ENCODE results near the gene KIF19.
"Not testable (repeated sequence)": the region's sequence is repeated elsewhere in the genome, so short reads cannot be mapped to it uniquely, and the experiment has no call there.

Gene KIF19

DNA sequence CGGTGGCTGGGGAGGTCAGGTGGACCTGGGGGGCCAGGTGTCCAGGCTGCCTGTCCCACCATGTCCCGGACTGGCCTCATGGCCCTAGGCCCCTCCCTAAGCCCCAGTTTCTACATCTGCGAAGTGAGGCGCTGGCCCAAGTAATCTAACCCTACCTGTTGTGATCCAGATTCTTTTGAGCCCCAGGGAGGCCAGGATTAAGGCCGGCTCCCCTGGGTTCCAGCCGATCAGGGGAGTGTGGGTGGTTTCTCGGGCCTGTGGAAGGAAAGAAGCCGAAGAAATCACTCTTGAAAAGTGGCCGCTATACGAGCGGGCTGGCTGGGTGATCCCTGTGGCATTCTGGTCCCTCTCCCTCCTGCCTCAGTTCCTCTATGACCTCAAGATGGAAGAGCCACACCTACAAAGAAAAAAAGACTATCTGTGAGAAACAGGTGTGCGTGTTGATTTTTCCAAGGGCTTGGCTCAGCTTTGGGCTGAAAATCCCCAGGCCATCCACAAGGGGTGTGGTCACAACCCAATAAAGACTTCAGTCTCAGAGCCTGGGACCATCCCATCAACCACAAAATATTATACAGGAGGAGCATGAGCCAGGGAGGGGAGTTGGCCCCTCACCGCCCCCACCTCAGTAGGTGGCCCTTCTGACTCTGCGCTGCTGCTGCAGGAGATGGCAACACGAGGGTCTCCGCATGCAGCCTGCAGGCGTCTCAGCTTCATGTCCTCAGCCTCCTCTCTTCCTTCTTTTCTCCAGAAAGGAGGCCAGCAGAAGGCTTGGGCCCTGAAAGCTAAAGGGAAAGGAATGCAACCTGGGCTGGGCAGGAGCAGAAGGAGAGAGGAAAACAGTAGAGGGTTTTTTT lies 61.6 kb downstream of the KIF19 start:
- DNase-seq (ENCODE audit: low read depth in 2 of 2), result no peak

DNA sequence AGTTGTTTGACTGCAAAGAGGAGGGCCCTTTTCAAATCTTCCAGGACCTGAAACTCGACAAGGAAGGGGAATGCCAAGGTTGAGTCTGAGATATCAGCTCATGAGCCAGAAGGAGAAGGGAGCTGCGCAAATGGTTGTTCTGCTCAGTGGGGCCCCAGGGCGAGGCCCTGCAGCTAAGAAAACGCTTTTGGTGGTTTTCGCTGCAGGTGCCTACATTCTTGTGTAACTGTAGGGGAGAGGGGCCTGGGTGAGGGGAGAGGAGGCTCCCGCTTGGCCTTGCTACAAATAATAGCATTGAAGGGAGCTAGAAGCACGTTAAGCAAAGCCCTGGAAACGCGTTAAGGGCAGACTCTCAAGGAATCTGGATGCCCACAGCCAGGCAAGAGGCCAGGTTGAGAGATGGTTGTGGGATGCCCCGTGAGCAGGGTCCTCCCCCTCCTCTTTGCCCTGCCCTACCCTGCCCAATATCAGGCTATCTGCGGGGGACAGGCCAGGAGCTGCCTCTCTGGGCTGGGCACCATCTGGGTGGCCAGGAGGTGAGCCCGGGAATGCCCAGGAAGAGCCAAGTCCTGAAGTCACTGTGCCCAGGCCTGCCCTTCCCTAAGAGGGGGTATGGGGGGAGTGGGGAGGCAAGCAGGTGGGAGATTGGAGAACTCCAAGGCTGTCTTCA lies 63.2 kb downstream of the KIF19 start:
- DNase-seq (ENCODE audit: low read depth in 2 of 2), result no peak

DNA sequence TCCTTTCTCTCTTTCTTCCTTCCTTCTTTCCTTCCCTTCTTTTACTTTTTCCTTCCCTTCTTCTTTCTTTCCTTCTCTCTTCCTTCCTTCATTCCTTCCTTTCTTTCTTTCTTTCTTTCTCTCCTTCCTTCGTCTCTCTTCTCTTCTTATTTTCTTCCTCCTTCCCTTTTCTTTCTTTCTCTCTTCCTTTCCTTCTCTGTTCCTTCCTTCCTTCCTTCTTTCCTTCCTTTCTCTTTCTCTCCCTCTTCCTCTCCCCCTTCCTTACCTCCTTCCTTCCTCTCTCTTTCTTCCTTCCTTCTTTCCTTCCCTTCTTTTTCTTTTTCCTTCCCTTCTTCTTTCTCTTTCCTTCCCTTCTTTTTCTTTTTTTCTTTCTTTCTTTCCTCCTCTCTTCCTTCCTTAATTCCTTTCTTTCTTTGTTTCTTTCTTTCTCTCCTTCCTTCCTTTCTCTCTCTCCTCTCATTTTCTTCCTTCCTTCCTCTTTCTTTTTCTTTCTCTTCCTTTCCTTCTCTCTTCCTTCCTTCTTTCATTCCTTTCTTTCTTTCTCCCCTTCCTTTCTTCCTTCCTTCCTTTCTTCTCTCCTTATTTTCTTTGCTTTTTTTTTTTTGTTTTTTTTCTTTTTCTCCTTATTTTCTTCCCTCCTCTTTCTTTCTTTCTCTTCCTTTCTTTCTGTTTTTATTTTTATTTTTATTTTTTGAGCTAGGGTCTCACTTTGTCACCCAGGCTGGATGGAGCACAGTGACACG lies 64.1 kb downstream of the KIF19 start:
- no peak for DNase-seq (ENCODE audit: low read depth in 2 of 2)

DNA sequence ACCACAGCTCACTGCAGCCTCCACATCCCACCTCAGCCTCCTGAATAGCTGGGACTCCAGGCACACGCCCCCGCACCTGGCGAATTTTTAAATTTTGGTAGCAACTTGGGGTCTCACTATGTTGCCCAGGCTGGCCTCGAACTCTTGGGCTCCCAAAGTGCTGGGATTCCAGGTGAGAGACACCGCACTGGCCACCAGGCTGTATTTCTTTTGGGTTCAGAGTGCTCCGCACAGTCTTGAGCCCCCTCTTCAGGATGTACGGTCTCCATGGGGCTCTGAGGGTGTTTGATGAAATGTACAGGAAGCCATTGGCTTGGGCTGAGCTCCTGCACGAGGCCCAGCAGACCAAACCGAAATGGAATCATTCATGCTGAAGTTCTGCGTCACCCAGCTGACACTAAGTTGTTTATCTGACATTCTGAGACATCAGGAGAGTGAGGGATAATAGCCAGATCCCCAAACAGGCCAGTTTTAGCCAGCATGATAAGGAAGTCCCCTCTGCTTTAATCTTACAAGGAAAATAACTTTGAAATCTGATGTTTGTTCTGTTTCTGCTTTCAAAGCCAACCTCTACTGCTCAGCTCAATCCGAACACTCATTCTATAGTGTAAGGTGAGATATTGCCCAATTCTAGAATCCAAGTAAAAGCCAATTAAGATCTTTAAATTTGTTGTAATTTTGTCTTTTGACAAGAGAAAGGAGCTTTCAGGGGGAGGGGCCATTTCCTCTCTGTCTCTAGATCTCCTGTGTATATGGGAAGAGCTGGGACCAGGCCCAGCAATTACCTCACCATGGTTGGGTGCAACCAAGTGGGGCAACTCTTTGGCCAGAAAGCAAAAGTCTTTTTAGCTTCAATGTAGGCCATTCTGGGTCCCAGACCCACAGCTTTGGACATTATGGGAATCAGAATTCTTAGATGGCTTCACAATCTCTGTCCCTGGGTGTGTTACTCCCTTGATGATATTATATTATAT lies 64.9 kb downstream of the KIF19 start:
- DNase-seq (ENCODE audit: low read depth in 2 of 2), result no peak

DNA sequence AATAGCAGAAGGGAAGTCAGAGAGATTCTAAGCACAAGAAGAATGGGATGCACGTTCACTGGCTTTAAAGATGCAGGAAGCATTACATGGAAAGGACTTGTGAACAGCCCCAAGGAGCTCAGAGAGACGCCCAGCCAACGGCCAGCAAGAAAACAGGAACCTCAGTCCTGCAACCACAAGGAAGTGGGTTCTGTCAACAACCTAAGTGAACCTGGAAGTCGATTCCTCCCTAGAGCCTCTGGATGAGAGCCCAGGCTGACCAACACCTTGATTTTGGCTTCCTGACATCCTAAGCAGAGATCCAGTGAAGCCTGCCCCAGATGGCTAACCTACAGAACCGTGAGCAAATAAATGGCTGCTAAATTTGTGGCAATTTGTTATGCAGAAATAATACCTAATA lies 65.7 kb downstream of the KIF19 start:
- DNase-seq (ENCODE audit: low read depth in 2 of 2), result no peak

DNA sequence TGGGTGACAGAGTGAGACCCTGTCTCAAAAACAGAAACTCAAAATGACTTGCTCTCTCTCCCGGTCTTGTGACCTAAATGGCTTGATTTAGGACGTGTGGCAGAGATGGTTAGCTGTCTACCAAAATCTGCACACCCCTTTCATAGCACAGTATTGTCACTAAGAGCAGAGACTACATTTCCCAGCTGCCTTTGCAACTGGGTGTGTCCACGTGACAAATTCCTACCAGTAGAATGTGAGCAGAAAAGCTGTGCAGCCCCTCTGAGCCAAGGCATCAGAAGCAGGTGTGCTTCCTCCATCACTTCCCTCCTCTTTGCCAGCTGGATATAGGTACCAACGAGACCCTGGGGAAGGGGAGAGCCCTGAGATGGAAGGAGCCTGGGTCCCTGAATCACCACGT lies 66.8 kb downstream of the KIF19 start:
- no peak for DNase-seq (ENCODE audit: low read depth in 2 of 2)

DNA sequence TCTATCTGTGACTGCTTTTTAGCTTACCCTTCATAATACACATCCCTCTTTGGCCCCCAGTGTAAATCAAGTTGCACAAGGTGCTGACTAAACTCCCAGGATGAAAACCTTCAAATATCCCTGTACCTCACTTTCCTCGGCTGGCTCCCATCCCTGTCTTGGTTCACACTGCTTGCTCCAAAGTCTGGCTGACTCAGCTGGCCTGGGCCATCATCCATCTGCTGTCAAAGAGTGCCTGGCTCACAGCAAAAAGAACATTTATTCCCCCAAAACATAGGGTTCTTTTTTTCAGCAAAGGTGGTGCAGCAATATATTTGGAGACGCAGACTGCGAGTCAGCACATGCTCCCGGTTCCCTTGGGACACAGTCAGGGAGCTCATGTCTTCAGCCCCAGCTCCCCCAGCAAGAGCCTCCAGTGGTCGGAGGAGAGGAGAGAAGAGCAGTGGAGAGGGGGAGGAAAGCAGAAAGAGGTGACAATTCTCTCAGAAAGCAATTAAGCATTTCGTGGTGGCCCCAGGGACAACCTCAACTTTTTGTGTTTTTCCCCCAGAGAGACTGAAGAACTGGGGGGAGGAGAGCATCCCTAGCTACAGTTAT lies 67.4 kb downstream of the KIF19 start:
- no peak for DNase-seq (ENCODE audit: low read depth in 2 of 2)

DNA sequence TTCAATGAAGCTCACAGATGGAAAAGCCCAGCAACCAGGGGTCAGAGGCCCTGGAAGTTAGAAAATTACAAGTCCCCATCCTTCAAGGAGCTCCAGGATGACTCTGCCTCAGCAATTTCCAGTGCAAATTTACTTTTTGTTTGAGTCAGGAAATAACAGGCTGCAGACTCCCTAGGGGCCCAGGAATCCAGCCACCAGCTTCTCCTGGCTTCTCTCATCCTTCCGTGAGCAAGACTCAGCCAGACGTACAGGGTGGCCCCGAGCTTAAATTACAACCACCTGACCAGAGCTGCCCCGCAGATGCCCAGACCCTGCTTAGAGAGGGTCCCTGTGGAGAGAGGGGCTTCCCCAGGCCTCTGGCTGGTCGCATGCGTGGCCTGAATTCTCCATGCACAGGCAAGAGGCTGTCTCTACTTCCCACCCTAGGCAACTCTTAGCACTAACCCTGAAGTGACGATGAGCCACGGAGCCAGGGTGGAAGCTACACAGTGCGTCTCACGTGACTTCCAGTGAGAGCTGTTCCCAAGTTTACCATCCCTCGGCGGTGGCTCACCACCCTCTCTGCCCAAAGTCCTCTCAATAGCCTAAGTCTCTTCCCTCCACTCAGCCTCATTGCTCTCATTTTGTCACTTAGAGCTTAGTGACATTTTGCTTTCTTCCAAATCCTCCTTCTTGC lies 68.4 kb downstream of the KIF19 start:
- DNase-seq (ENCODE audit: low read depth in 2 of 2), result no peak

DNA sequence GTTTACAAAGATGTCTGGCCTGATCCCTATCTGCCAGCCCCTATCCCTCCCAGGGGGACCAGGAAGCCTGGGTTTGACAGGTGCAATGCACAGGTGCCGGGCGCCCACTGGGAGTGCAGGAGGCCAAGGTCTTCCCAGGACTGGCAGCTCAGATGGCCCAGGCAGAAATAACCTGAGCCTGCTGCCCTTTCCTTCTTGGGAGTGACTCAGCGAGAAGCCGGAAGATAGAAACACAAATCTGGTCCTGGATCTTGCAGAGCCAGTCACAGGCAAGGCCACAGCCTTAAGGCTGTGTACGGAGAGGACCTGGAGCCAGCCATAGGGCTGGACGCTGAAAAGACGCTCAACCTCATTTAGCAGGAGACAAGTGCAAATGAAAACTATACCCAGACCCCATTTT lies 69.0 kb downstream of the KIF19 start:
- DNase-seq (ENCODE audit: low read depth in 2 of 2), result no peak

DNA sequence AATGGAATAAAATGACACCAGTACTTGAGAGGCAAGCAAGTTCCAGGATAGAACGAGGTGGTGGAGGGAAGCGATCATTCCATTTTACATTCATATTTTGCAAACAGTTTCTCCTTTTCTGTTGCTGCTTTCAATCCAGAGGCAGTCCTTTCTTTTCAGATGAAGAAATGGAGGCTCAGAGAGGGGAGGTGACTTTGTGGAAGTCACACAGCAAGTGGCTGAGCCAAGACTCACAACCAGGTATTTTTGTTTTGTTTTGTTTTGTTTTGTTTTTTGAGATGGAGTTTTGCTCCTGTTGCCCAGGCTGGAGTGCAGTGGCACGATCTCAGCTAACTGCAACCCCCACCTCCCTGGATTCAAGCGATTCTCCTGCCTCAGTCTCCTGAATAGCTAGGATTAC lies 70.5 kb downstream of the KIF19 start:
- DNase-seq (ENCODE audit: low read depth in 2 of 2), result no peak

DNA sequence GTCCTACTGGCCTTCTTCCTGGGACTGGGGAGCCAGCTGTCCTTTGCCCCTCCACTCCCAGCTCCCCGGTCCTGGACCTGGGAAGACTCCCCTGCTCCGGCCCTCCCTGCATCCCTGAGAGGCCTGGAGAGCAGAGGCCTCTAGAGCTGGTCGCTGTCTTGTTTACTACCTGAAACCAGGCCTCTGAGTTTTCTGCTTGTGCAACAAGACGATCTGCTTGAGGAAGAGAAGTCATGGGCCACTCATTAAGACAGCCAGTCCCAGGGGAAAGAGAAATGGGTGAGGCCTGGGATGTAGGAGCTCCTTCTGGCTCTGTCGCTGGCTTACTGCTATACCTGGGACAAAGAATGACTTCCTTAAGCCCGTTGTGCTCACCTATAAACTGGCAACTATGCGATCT lies 76.0 kb downstream of the KIF19 start:
- no peak for DNase-seq (ENCODE audit: low read depth in 2 of 2)

DNA sequence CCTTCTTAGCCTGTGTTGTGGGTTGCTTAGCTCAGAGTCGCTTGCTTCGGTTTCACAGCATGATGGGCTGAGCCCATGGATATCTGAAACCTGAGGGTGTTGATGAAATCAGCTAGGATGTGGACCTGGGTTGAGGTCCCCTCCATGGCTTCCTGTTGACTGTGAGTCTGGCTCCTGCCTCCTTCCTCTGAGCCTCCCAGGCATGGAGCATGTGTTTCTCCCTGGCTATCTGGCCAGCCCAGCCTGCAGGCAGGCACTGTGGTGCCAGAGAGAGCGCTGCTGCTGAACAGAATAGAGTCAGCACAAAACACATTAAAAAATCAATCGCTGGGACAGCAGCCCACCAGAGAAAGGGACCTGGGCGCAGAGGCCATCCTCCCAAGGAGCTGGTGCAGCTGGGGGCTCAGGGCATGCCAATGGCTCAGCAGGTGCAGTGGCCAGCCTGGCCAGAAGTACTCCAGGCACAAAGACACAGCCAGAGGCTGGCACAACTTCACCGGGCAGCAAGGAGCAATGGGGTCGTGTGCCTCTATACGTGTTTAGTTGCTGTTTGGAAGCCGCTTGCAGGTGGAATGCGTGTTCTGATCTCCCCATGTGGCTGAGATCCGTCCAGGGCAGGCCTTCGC lies 77.6 kb downstream of the KIF19 start:
- DNase-seq (ENCODE audit: low read depth in 2 of 2), result no peak

DNA sequence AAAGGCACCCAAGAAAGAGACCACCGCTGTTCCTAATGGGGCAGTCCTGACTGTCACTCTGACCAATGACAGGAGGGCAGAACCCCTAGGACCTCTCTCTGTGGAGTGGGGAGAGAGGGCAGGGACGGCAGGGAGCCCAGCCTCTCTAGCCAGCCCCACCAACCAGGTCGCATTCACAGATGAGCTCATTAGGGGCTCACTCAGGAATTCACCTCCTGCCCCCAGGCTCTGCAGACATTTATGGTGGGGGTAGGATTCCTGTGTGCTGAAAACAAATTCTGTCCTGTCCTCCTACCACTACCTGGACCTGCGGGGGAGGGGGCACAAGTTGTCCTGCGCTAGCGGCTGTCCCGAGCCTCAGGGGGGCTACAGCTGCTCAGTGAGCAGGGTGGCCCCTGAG lies 78.2 kb downstream of the KIF19 start:
- DNase-seq (ENCODE audit: low read depth in 2 of 2), result no peak

DNA sequence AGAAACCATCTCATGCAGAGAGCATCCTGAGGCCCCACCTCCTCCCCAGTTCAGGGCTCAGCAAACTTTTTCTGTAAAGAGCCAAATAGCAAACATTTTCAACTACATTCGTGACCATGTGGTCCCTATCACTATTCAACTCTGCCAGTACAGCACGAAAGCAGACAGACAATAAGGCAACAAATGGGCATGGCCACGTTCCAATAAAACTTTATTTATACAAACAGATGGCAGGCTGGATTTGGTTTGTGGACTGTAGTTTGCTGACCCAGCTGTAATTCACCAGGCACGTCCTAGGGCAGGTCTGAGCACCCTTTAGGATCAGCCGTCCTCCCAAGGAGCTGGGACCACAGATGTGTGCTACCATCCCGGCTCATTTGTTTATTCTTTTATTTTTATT lies 78.8 kb downstream of the KIF19 start:
- DNase-seq (ENCODE audit: low read depth in 2 of 2), result no peak

DNA sequence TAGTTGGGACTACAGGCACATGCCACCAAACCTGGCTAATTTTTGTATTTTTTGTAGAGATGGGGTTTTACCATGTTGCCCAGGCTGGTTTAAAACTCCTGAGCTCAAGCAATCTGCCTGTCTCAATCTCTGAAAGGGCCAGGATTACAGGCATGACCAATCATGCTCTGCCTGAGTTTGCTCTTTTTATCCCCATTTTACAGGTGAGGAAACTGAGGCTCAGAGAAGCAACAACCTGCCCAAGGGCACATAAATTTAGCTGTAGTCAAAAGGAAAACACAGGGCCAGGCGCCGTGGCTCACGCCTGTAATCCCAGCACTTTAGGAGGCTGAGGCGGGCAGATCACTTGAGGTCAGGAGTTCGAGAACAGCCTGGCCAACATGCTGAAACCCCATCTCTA lies 79.3 kb downstream of the KIF19 start:
- not testable (repeated sequence) for DNase-seq (ENCODE audit: low read depth in 2 of 2)
